HG02884 (cell line): ENCODE results near the gene ASGR2.
"Not testable (repeated sequence)": the region's sequence is repeated elsewhere in the genome, so short reads cannot be mapped to it uniquely, and the experiment has no call there.

Source experiments
- ATAC-seq: cut with Tn5 transposase; IDR thresholded peaks from one replicate; pipeline ENCODE4 v1.9.1; 2021; ENCODE audit warnings: mild to moderate bottlenecking, moderate library complexity; ENCODE audit not compliant: unreplicated experiment

The ASGR2 gene

GRCh38 chr17:7126386-7126785 lies 11.8 kb upstream of the ASGR2 start:
- ATAC-seq, result not testable (repeated sequence)

- ATAC-seq, result no peak
These were observed 10.3 kb upstream of the ASGR2 start for GRCh38 chr17:7124923-7125322.

- no peak for ATAC-seq
These were observed 9.2 kb upstream of the ASGR2 start for GRCh38 chr17:7123844-7124243.

GRCh38 chr17:7122381-7122780 lies 7.8 kb upstream of the ASGR2 start:
- ATAC-seq, result no peak

- ATAC-seq, result not testable (repeated sequence)
These were observed 6.0 kb upstream of the ASGR2 start for GRCh38 chr17:7120635-7121034.

GRCh38 chr17:7120123-7120522 lies 5.5 kb upstream of the ASGR2 start:
- ATAC-seq, result no peak

GRCh38 chr17:7119314-7119713 lies 4.7 kb upstream of the ASGR2 start:
- ATAC-seq, result no peak

- ATAC-seq, result no peak
These were observed 423 bp upstream of the ASGR2 start for GRCh38 chr17:7114875-7115614.

- no peak for ATAC-seq
These were observed 1.1 kb downstream of the ASGR2 start for GRCh38 chr17:7113273-7114071.

GRCh38 chr17:7112510-7113108 lies 2.0 kb downstream of the ASGR2 start:
- ATAC-seq, result no peak

GRCh38 chr17:7111784-7112509 lies 2.7 kb downstream of the ASGR2 start:
- no peak for ATAC-seq

GRCh38 chr17:7110617-7111306 lies 3.9 kb downstream of the ASGR2 start:
- no peak for ATAC-seq

GRCh38 chr17:7109461-7110322 lies 4.9 kb downstream of the ASGR2 start:
- ATAC-seq, result no peak

- ATAC-seq, result no peak
These were observed 5.6 kb downstream of the ASGR2 start for GRCh38 chr17:7108981-7109380.

- ATAC-seq, result no peak
These were observed 6.1 kb downstream of the ASGR2 start for GRCh38 chr17:7108560-7108925.

- ATAC-seq, result no peak
These were observed 6.6 kb downstream of the ASGR2 start for GRCh38 chr17:7107795-7108559.

- no peak for ATAC-seq
These were observed 7.4 kb downstream of the ASGR2 start for GRCh38 chr17:7107012-7107754.

GRCh38 chr17:7102421-7102820 lies 12.2 kb downstream of the ASGR2 start:
- ATAC-seq, result no peak
